K562 (cell line): ENCODE measurements around the gene TLE7. TPM values are rescaled to one million over a fixed set of nuclear protein-coding genes. Genes with fewer than 3 reads are reported as not detected.

Source experiments
- BCL6 ChIP-seq: fragments of 250-450 bp; sonication (Bioruptor Pico); IDR thresholded peaks from 2 replicates; pipeline ENCODE4 v1.4.0; 2020
- CCNT2 ChIP-seq: IDR thresholded peaks from 2 replicates; pipeline ENCODE4 v1.6.1; 2011; ENCODE audit warnings: borderline replicate concordance, low read depth, mild to moderate bottlenecking, moderate library complexity, mixed read lengths, low read length; ENCODE audit not compliant: insufficient read length; ENCODE audit errors: extremely low read depth
- DNMT1 ChIP-seq: fragments of 450-650 bp; IDR thresholded peaks from 2 replicates; pipeline ENCODE4 v1.6.1; 2016; ENCODE audit warnings: antibody characterized with exemption, mild to moderate bottlenecking
- FOXJ2 ChIP-seq: fragments of 200-800 bp; sonication (Bioruptor generic); IDR thresholded peaks from 2 replicates; pipeline ENCODE4 v1.6.1; 2016; ENCODE audit warnings: missing genetic modification characterization, missing compliant biosample characterization
- GABPB2 ChIP-seq: fragments of 250-450 bp; sonication (Bioruptor Pico); conservative IDR thresholded peaks from 2 replicates; pipeline ENCODE4 v1.5.1; 2021; ENCODE audit warnings: mild to moderate bottlenecking
- HEY1 ChIP-seq: fragments of 250-450 bp; sonication (Bioruptor Pico); IDR thresholded peaks from 2 replicates; pipeline ENCODE4 v1.5.0; 2020; ENCODE audit warnings: mild to moderate bottlenecking, moderate library complexity, borderline replicate concordance
- MBD2 ChIP-seq: sonication (generic); IDR thresholded peaks from 2 replicates; pipeline ENCODE4 v1.6.1; 2016; ENCODE audit warnings: low read depth, borderline replicate concordance
- MCM2 ChIP-seq: fragments of 450-650 bp; IDR thresholded peaks from 2 replicates; pipeline ENCODE4 v1.6.1; 2017; ENCODE audit warnings: low read depth, mild to moderate bottlenecking
- MCM5 ChIP-seq: fragments of 450-650 bp; IDR thresholded peaks from 2 replicates; pipeline ENCODE4 v1.6.1; 2016; ENCODE audit warnings: low read depth
- MYBL2 ChIP-seq, 2 experiments: fragments of 450-650 bp in 1 of 2; sonication (generic) in 1 of 2; formaldehyde crosslinking in 1 of 2; IDR thresholded peaks; 2 replicates each; pipeline versions ENCODE4 v1.6.1 to v1.8.1; 2017 to 2022; ENCODE audit warnings: borderline replicate concordance in 1 of 2, inconsistent platforms in 1 of 2, low read depth in 1 of 2, mild to moderate bottlenecking in 1 of 2, missing genetic modification reagents in 1 of 2, moderate library complexity in 1 of 2
- PHF20 ChIP-seq: fragments of 450-650 bp; IDR thresholded peaks from 2 replicates; pipeline ENCODE4 v1.6.1; 2018; ENCODE audit not compliant: partially characterized antibody
- POLR3G ChIP-seq: IDR thresholded peaks from 2 replicates; pipeline ENCODE4 v1.6.1; 2011; ENCODE audit not compliant: insufficient read length, insufficient replicate concordance; ENCODE audit errors: extremely low read depth
- RBM14 ChIP-seq: fragments of 200-400 bp; formaldehyde crosslinking; IDR thresholded peaks from 2 replicates; pipeline ENCODE4 v1.6.1; 2018; ENCODE audit warnings: low read depth, mild to moderate bottlenecking, low read length, moderate library complexity, borderline replicate concordance; ENCODE audit not compliant: insufficient read depth
- SP2 ChIP-seq: IDR thresholded peaks from 2 replicates; pipeline ENCODE4 v1.6.1; 2011; ENCODE audit warnings: mild to moderate bottlenecking, low read depth, low read length, moderate library complexity; ENCODE audit not compliant: poor library complexity, severe bottlenecking; ENCODE audit errors: extremely low read depth
- TFAM ChIP-seq: fragments of 250-450 bp; sonication (Bioruptor Pico); conservative IDR thresholded peaks from 2 replicates; pipeline ENCODE4 v1.5.0; 2021; ENCODE audit warnings: mild to moderate bottlenecking, moderate library complexity
- ZEB2 ChIP-seq: fragments of 450-650 bp; IDR thresholded peaks from 2 replicates; pipeline ENCODE4 v1.6.1; 2016
- ZNF146 ChIP-seq: IDR thresholded peaks from one replicate; pipeline ENCODE4 v1.6.1; 2018; ENCODE audit warnings: missing compliant biosample characterization; ENCODE audit not compliant: unreplicated experiment
- ZNF347 ChIP-seq: fragments of 450-650 bp; formaldehyde crosslinking; IDR thresholded peaks from 2 replicates; pipeline ENCODE4 v1.4.0; 2020; ENCODE audit warnings: low read depth, mild to moderate bottlenecking, moderate library complexity
- ZNF584 ChIP-seq: fragments of 200-800 bp; sonication (Bioruptor generic); IDR thresholded peaks from 2 replicates; pipeline ENCODE4 v1.6.1; 2016; ENCODE audit warnings: low read depth, mild to moderate bottlenecking, missing genetic modification characterization, missing compliant biosample characterization
- ZNF696 ChIP-seq: fragments of 250-450 bp; sonication (Bioruptor Pico); conservative IDR thresholded peaks from 2 replicates; pipeline ENCODE4 v1.4.0; 2020; ENCODE audit warnings: mild to moderate bottlenecking, moderate library complexity
- ZNF717 ChIP-seq: fragments of 250-450 bp; sonication (Bioruptor Pico); IDR thresholded peaks from 2 replicates; pipeline ENCODE4 v1.5.0; 2021
- polyA plus RNA-seq, 8 experiments: library from polyadenylated mRNA; depleted of rRNA in 4 of 8; stranded (reverse) in 5 of 8; unstranded in 3 of 8; fragments of >200 nt; fragmentation: Nextera tagmentation in 2 of 8; fragmentation: Illumina TruSeq in 1 of 8; extraction: Ambion mirVana in 2 of 8; extraction: Trizol in 1 of 8; gene quantifications; 2 replicates each; pipeline versions ENCODE4 v1.2.1 to v1.2.3, GENCODE V29; 2011 to 2014; ENCODE audit warnings: inconsistent platforms in 1 of 8, missing spikeins in 1 of 8
- total RNA-seq, 7 experiments: library from RNA; depleted of rRNA in 6 of 7; stranded (reverse); fragments of >200 nt in 6 of 7; fragmentation: Illumina TruSeq in 2 of 7; extraction: Trizol in 2 of 7; gene quantifications; 2 replicates each; pipeline versions ENCODE4 v1.2.1 to v1.2.3, GENCODE V29; 2011 to 2021; ENCODE audit warnings: low replicate concordance in 1 of 7
- TF ChIP-seq, protein P1 (sequence below): sonication (generic); formaldehyde crosslinking; IDR thresholded peaks from 2 replicates; pipeline ENCODE4 v1.8.1; 2023; ENCODE audit warnings: mild to moderate bottlenecking, missing genetic modification reagents
- TF ChIP-seq, protein P2 (sequence below): fragments of 450-650 bp; IDR thresholded peaks from 2 replicates; pipeline ENCODE4 v1.7.0; 2016; ENCODE audit warnings: borderline replicate concordance
- TF ChIP-seq, protein P3 (sequence below), 2 experiments: fragments of 250-450 bp in 1 of 2; fragments of 450-650 bp in 1 of 2; sonication (Bioruptor Pico) in 1 of 2; IDR thresholded peaks; 2 replicates each; pipeline versions ENCODE4 v1.6.1 to v1.8.0; 2016 to 2021; ENCODE audit warnings: mild to moderate bottlenecking in 2 of 2, moderate library complexity in 2 of 2, missing compliant biosample characterization in 1 of 2, missing genetic modification characterization in 1 of 2
- TF ChIP-seq, protein P4 (sequence below): fragments of 450-650 bp; formaldehyde crosslinking; IDR thresholded peaks from 2 replicates; pipeline ENCODE4 v1.4.0; 2022; ENCODE audit warnings: mild to moderate bottlenecking, moderate library complexity

Gene TLE7
- total and polyA plus RNA-seq, 9 of the 15 experiments (the other 6 are each of a cell fraction or from before 2014, with no cell fraction given): not detected

DNA sequence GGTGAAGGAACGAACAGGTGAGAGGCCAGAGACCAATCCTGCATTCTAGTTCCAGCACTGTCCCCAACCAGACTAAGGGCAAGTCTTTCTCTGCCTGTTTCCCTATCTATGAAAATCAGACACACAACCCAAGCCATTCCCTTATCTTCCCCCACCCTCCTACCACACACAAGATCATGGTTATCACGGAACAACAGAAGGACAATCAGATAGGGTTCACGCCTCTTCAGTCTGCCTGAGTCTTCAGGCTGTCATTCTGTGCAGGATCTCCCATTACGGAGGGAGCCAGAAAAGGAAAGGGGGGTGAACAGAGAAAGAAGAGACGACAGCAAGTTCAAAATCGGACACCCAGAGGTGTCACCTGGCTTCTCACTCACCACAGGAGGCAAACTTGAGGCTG is 11.1 kb downstream of the TLE7 start (continued):
- TF ChIP-seq, protein P1, sequence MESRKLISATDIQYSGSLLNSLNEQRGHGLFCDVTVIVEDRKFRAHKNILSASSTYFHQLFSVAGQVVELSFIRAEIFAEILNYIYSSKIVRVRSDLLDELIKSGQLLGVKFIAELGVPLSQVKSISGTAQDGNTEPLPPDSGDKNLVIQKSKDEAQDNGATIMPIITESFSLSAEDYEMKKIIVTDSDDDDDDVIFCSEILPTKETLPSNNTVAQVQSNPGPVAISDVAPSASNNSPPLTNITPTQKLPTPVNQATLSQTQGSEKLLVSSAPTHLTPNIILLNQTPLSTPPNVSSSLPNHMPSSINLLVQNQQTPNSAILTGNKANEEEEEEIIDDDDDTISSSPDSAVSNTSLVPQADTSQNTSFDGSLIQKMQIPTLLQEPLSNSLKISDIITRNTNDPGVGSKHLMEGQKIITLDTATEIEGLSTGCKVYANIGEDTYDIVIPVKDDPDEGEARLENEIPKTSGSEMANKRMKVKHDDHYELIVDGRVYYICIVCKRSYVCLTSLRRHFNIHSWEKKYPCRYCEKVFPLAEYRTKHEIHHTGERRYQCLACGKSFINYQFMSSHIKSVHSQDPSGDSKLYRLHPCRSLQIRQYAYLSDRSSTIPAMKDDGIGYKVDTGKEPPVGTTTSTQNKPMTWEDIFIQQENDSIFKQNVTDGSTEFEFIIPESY (CRISPR knock-in tag): no peak
- TF ChIP-seq FOXJ2 (tag) (peak; percentile 74; the same call in 1 of the 2 replicates), MCM2 (no peak), BCL6 (CRISPR knock-in tag) (no peak), PHF20 (no peak), GABPB2 (CRISPR knock-in tag) (no peak), ZNF696 (CRISPR knock-in tag) (no peak), ZNF347 (CRISPR knock-in tag) (no peak), DNMT1 (no peak), POLR3G (no peak), ZNF717 (CRISPR knock-in tag) (no peak), MYBL2 (IDR thresholded peaks at IDR 0.05; ENCODE audit: low read depth) (no peak), MYBL2 (CRISPR knock-in tag; IDR thresholded peaks at IDR 0.05; ENCODE audit: borderline replicate concordance) (no peak), SP2 (no peak), TFAM (CRISPR knock-in tag) (no peak), CCNT2 (peak; percentile 94), ZNF146 (no peak), MBD2 (0 out of 2 replicates have a peak, but pooled peaks have one; percentile 37), HEY1 (peak; percentile 95; the same call in 1 of the 2 replicates), ZEB2 (peak; percentile 75; the same call in 1 of the 2 replicates), ZNF584 (CRISPR knock-in tag) (peak; percentile 85), MCM5 (no peak), RBM14 (no peak)
- TF ChIP-seq, protein P2, sequence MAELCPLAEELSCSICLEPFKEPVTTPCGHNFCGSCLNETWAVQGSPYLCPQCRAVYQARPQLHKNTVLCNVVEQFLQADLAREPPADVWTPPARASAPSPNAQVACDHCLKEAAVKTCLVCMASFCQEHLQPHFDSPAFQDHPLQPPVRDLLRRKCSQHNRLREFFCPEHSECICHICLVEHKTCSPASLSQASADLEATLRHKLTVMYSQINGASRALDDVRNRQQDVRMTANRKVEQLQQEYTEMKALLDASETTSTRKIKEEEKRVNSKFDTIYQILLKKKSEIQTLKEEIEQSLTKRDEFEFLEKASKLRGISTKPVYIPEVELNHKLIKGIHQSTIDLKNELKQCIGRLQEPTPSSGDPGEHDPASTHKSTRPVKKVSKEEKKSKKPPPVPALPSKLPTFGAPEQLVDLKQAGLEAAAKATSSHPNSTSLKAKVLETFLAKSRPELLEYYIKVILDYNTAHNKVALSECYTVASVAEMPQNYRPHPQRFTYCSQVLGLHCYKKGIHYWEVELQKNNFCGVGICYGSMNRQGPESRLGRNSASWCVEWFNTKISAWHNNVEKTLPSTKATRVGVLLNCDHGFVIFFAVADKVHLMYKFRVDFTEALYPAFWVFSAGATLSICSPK: no peak
- TF ChIP-seq, protein P3, sequence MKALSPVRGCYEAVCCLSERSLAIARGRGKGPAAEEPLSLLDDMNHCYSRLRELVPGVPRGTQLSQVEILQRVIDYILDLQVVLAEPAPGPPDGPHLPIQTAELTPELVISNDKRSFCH (CRISPR knock-in tag; IDR thresholded peaks at IDR 0.05): no peak
- TF ChIP-seq, protein P3 (tag; IDR thresholded peaks at IDR 0.05): no peak
- TF ChIP-seq, protein P4, sequence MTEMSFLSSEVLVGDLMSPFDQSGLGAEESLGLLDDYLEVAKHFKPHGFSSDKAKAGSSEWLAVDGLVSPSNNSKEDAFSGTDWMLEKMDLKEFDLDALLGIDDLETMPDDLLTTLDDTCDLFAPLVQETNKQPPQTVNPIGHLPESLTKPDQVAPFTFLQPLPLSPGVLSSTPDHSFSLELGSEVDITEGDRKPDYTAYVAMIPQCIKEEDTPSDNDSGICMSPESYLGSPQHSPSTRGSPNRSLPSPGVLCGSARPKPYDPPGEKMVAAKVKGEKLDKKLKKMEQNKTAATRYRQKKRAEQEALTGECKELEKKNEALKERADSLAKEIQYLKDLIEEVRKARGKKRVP (CRISPR knock-in tag): peak; percentile 47; the same call in 1 of the 2 replicates
